HCT116 (cell line): ENCODE data around the gene PDGFA. TPM values are rescaled to one million over a fixed set of nuclear protein-coding genes. Genes with fewer than 3 reads are reported as not detected.

Experiments used
- ATAC-seq: fragments of 200-7000 bp; cut with Tn5 transposase; 2 replicates; pipeline ENCODE4 v1.9.1; 2020; ENCODE audit warnings: mild to moderate bottlenecking, moderate library complexity
- Bru-seq: library from RNA; stranded (reverse); fragments of 400-500 nt; gene quantifications from one replicate; lab custom pipeline; 2021; lab: Mats Ljungman, UMichigan
- BruChase-seq, 2 experiments: library from RNA; stranded (reverse); fragments of 400-500 nt; gene quantifications; one replicate each; lab custom pipeline; 2021; lab: Mats Ljungman, UMichigan
- BruUV-seq: library from RNA; stranded (reverse); fragments of 400-500 nt; replicated peaks from 2 replicates; lab custom pipeline; 2021; lab: Mats Ljungman, UMichigan
- CTCF ChIA-PET: fragments of 300-600 bp; sonication (Branson Sonifier 250); formaldehyde crosslinking; loops from one replicate; lab custom pipeline; 2021; ENCODE audit warnings: antibody characterized with exemption; lab: Charles Lee
- POLR2A ChIA-PET: fragments of 300-600, 350-600 bp; sonication (Branson Sonifier 250); formaldehyde crosslinking; loops from one replicate; lab custom pipeline; 2021; ENCODE audit warnings: antibody characterized with exemption; lab: Charles Lee
- RAD21 ChIA-PET, 2 experiments: fragments of 300-600 bp; sonication (Branson Sonifier 250); formaldehyde crosslinking; loops; one replicate each; lab custom pipeline; 2023; ENCODE audit warnings: low total read pairs in 2 of 2; ENCODE audit not compliant: uncharacterized antibody in 2 of 2, unreplicated experiment in 2 of 2, low non-redundant PET in 1 of 2; lab: Charles Lee
- DNase-seq: peaks from one replicate; pipeline ENCODE4 v3.0.0-alpha.2; 2010; ENCODE audit warnings: low read depth, low spot score
- H2AFZ ChIP-seq: fragments of 200-600 bp; shearing (Covaris generic), sonication (generic); 2 replicates; pipeline ENCODE4 v1.6.1; 2017; ENCODE audit warnings: low read depth, mixed run types, mixed read lengths, antibody characterized with exemption, low read length; ENCODE audit not compliant: poor library complexity, severe bottlenecking
- H3K27ac ChIP-seq: 2 replicates; pipeline ENCODE4 v1.5.1; 2012; ENCODE audit warnings: low read depth, low read length
- H3K27me3 ChIP-seq: fragments of 200-600 bp; sonication (generic); 2 replicates; pipeline ENCODE4 v1.6.1; 2016; ENCODE audit warnings: mixed run types, low read length, mixed read lengths; ENCODE audit not compliant: insufficient read depth
- H3K36me3 ChIP-seq, 2 experiments: fragments of 200-500 bp in 1 of 2; fragments of 200-600 bp in 1 of 2; sonication (Bioruptor generic) in 1 of 2; sonication (generic) in 1 of 2; 2 replicates each; pipeline versions ENCODE4 v1.5.1 to v1.6.1; 2014 to 2016; ENCODE audit warnings: low read length in 2 of 2, inconsistent platforms in 1 of 2, mixed read lengths in 1 of 2, mixed run types in 1 of 2; ENCODE audit not compliant: insufficient read depth in 2 of 2, control insufficient read depth in 1 of 2
- H3K4me1 ChIP-seq, 2 experiments: fragments of 200-600 bp in 1 of 2; sonication (generic) in 1 of 2; 2 replicates each; pipeline versions ENCODE4 v1.5.1 to v1.6.1; 2012 to 2017; ENCODE audit warnings: low read length in 2 of 2, inconsistent platforms in 1 of 2, mild to moderate bottlenecking in 1 of 2, mixed read lengths in 1 of 2, mixed run types in 1 of 2, moderate library complexity in 1 of 2; ENCODE audit not compliant: insufficient read depth in 2 of 2, control insufficient read depth in 1 of 2
- H3K4me2 ChIP-seq: fragments of 200-600 bp; sonication (generic); 2 replicates; pipeline ENCODE4 v1.6.1; 2017; ENCODE audit warnings: mixed run types, low read length, mixed read lengths
- H3K4me3 ChIP-seq, 2 experiments: fragments of 200-600 bp in 1 of 2; sonication (generic) in 1 of 2; replicated peaks in 1 of 2; 2 replicates each; pipeline ENCODE4 v1.5.1; 2011 to 2016; ENCODE audit warnings: low read length in 2 of 2, control low read depth in 1 of 2, low read depth in 1 of 2, mild to moderate bottlenecking in 1 of 2, mixed read lengths in 1 of 2, mixed run types in 1 of 2
- H3K79me2 ChIP-seq: fragments of 200-600 bp; sonication (generic); 2 replicates; pipeline ENCODE4 v1.6.1; 2017; ENCODE audit warnings: mild to moderate bottlenecking, mixed run types, low read length, moderate library complexity, mixed read lengths; ENCODE audit not compliant: insufficient read depth
- H3K9ac ChIP-seq: fragments of 200-600 bp; sonication (generic); 2 replicates; pipeline ENCODE4 v1.6.1; 2016; ENCODE audit warnings: low read length, mixed read lengths
- H3K9me2 ChIP-seq: fragments of 200-600 bp; sonication (generic), shearing (Covaris generic); 2 replicates; pipeline ENCODE4 v1.6.1; 2017; ENCODE audit warnings: mixed run types, mild to moderate bottlenecking, moderate library complexity; ENCODE audit not compliant: insufficient read depth
- H3K9me3 ChIP-seq, 2 experiments: fragments of 200-500 bp in 1 of 2; fragments of 200-600 bp in 1 of 2; sonication (Bioruptor generic) in 1 of 2; sonication (generic) in 1 of 2; 2 replicates each; pipeline ENCODE4 v1.6.1; 2014 to 2017; ENCODE audit warnings: low read length in 2 of 2, mixed read lengths in 2 of 2, inconsistent platforms in 1 of 2, low read depth in 1 of 2, mild to moderate bottlenecking in 1 of 2, mixed run types in 1 of 2, moderate library complexity in 1 of 2; ENCODE audit not compliant: control insufficient read depth in 1 of 2, insufficient read depth in 1 of 2
- H4K20me1 ChIP-seq: fragments of 200-600 bp; sonication (generic), shearing (Covaris generic); 2 replicates; pipeline ENCODE4 v1.6.1; 2017; ENCODE audit warnings: mixed run types, mild to moderate bottlenecking, moderate library complexity; ENCODE audit not compliant: insufficient read depth
- CBX3 ChIP-seq: IDR thresholded peaks from 2 replicates; pipeline ENCODE4 v1.6.1; 2012; ENCODE audit warnings: low read depth
- TCF7L2 ChIP-seq: IDR thresholded peaks from 2 replicates; pipeline ENCODE4 v1.7.0; 2011; ENCODE audit warnings: borderline replicate concordance, inconsistent platforms; ENCODE audit not compliant: insufficient read depth, insufficient read length; ENCODE audit errors: extremely low read depth
- ZFX ChIP-seq: fragments of 450-650 bp; IDR thresholded peaks from 2 replicates; pipeline ENCODE4 v1.6.1; 2017
- intact Hi-C: fragments of 100-400 bp; cut with micrococcal nuclease; formaldehyde crosslinking; loops from 2 replicates; pipeline ENCODE4 v1.10.0; 2022
- long read RNA-seq: library from polyadenylated mRNA; unstranded; transcript quantifications from one replicate; pipeline ENCODE4 v2.0.0, GENCODE V29; 2021; ENCODE audit not compliant: unreplicated experiment
- polyA plus RNA-seq: library from polyadenylated mRNA; unstranded; fragments of >200 nt; gene quantifications from 2 replicates; pipeline ENCODE4 v1.2.1, GENCODE V29; 2012; ENCODE audit warnings: missing spikeins
- total RNA-seq: library from RNA; stranded (reverse); gene quantifications from one replicate; pipeline ENCODE4 v1.2.1, GENCODE V29; 2021; ENCODE audit not compliant: unreplicated experiment
- TF ChIP-seq, protein P1 (sequence below), 3 experiments: fragments of 200-600 bp in 1 of 3; sonication (generic) in 1 of 3; IDR thresholded peaks in 2 of 3; conservative IDR thresholded peaks in 1 of 3; 2 replicates each; pipeline ENCODE4 v1.5.1; 2012 to 2017; ENCODE audit warnings: low read depth in 2 of 3, low read length in 2 of 3, antibody characterized with exemption in 1 of 3, borderline replicate concordance in 1 of 3, control low read depth in 1 of 3, mild to moderate bottlenecking in 1 of 3, mixed read lengths in 1 of 3, mixed run types in 1 of 3, moderate library complexity in 1 of 3; ENCODE audit not compliant: insufficient read depth in 1 of 3

The PDGFA gene
- total RNA-seq = 44.7 TPM
- 48.1 and 74.9 TPM in 2 replicates for polyA plus RNA-seq
- percentile 56 among the genes with signal in this experiment for Bru-seq, nascent RNA
- BruChase-seq, experiment 1, labeled RNA remaining after a 6-hour chase = percentile 63 among the genes with signal in this experiment
- percentile 64 among the genes with signal in this experiment for BruChase-seq, experiment 2, labeled RNA remaining after a 2-hour chase
- long read RNA-seq, transcript PDGFA-201 (7 exons, 1,308 nt) = minor isoform, 6 of 41 reads
- long read RNA-seq, transcript PDGFA-203 (6 exons, 2,305 nt) = major isoform, 16 of 41 reads
- long read RNA-seq, partial matches to known transcripts = 5 of 41 reads
- long read RNA-seq, other reads (novel, unspliced or antisense) = 14 of 41 reads

DNA sequence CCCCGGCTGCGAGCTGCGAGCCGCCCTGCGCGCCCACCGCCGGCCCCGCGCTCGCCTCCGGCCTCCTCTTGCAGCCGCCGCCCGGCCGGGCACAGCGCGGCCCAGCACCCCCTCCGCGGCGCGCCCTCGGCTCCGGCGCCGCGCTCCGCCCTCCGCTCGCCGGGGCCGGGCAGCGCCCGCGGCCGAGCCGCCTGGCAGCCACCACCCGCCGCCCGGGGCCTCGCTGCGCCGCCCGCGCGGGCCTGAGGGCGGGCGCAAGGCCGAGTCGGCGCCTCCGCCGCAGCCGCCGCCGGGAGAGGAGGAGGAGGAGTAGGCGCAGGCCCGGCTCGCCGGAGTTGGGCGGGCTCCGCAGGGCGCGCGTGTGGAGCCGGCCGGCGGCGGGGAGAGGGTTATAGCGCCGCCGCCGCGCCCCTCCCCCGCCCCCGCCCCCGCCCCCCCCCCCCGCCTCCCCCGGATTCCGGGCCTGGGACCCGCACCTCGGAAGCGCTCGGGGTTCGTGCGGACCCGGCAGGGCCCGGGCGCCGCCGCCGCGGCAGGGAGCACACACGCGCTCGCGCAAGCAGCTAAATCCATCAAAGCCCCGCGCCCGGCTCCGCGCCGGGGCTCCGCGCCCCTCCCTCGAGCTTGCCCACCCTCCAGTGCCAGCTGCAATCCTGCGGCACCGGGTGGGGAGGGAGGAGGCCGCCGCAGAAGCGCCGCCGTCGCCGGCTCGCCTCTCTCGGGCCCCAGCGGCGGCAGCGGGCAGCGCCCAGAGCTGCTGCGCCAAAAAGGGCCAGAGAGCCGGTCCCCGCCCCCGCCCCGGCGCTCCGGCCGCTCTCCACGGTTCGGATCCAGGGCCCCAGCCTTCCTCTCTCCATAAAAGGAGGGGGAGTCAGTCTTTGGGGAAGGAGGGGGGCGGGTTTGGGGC is at the start of gene PDGFA:
TSS of gene PDGFA (minus strand) at position 363 of the 907 bp plus-strand sequence. CDS start 845 bp downstream, outside the sequence.
- ChIA-PET RAD21 (no interaction called here), POLR2A (no interaction called here)
- peak within 1 kb of the TSS; percentile 52 to 94 for H3K4me3 ChIP-seq

More for the DNA sequence above, at the start of gene PDGFA:
- Histone ChIP-seq H3K9me2 (no peaks in the 10 kb centered on the region), H3K36me3 (no peaks in the 10 kb centered on the region), H3K27me3 (no peaks in the 10 kb centered on the region), H3K9ac (peak within 1 kb of the TSS; percentile 77), H3K9me3 (no peaks in the 10 kb centered on the region), H3K79me2 (peaks cover 30% of the 10 kb centered on the region), H3K4me1 (peaks cover 25 to 52% of the 10 kb centered on the region in 2 experiments), H2AFZ (no peak within 1 kb of the TSS), H4K20me1 (no peaks in the 10 kb centered on the region), H3K27ac (peak within 1 kb of the TSS; percentile 83), H3K4me2 (peak within 1 kb of the TSS; percentile 97)
- TF ChIP-seq CBX3 (no peak), ZFX (0 out of 2 replicates have a peak, but pooled peaks have one; percentile 43), TCF7L2 (peak; percentile 60)
- TF ChIP-seq, protein P1, sequence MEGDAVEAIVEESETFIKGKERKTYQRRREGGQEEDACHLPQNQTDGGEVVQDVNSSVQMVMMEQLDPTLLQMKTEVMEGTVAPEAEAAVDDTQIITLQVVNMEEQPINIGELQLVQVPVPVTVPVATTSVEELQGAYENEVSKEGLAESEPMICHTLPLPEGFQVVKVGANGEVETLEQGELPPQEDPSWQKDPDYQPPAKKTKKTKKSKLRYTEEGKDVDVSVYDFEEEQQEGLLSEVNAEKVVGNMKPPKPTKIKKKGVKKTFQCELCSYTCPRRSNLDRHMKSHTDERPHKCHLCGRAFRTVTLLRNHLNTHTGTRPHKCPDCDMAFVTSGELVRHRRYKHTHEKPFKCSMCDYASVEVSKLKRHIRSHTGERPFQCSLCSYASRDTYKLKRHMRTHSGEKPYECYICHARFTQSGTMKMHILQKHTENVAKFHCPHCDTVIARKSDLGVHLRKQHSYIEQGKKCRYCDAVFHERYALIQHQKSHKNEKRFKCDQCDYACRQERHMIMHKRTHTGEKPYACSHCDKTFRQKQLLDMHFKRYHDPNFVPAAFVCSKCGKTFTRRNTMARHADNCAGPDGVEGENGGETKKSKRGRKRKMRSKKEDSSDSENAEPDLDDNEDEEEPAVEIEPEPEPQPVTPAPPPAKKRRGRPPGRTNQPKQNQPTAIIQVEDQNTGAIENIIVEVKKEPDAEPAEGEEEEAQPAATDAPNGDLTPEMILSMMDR (IDR thresholded peaks at IDR 0.05 in 2 of 3, conservative IDR thresholded peaks at IDR 0.05 in 1 of 3; ENCODE audit: borderline replicate concordance in 1 of 3, insufficient read depth in 1 of 3, low read depth in 2 of 3, low read length in 2 of 3) = peak in 1 of 3 experiments; percentile 26; a peak in 2 of 6 replicates
- intact Hi-C loops = loop anchor here (2.0 to 10.0 kb wide), 3 partner anchors 121 to 208 kb away; partner anchors contain the start of genes DNAAF5 and PRKAR1B
- CTCF ChIA-PET = no interaction called here
- no peak for DNase-seq
- peak; percentile 48 for ATAC-seq
- BruUV-seq = no TSS peak
